Caco-2 (cell line): ENCODE data around the gene PXYLP1. TPM values are rescaled to one million over a fixed set of nuclear protein-coding genes. Genes with fewer than 3 reads are reported as not detected.
"Not testable (repeated sequence)": the region's sequence is repeated elsewhere in the genome, so short reads cannot be mapped to it uniquely, and the experiment has no call there.

Source experiments
- BruUV-seq: library from RNA; stranded (reverse); fragments of 400-500 nt; replicated peaks from 2 replicates; lab custom pipeline; 2021; lab: Mats Ljungman, UMichigan
- CTCF ChIA-PET: fragments of 300-600 bp; sonication (Branson Sonifier 250); formaldehyde crosslinking; loops from one replicate; lab custom pipeline; 2022; ENCODE audit warnings: antibody characterized with exemption; lab: Charles Lee
- POLR2A ChIA-PET: fragments of 300-600 bp; sonication (Branson Sonifier 250); formaldehyde crosslinking; loops from one replicate; lab custom pipeline; 2022; ENCODE audit warnings: antibody characterized with exemption; lab: Charles Lee
- DNase-seq, 2 experiments: peaks; one replicate each; pipeline versions ENCODE4 v3.0.0 to v3.0.0-alpha.2; 2020 to 2022
- H3K27me3 ChIP-seq: replicated peaks from 2 replicates; pipeline ENCODE4 v1.6.0; 2011; ENCODE audit warnings: low read length; ENCODE audit not compliant: control insufficient read depth, insufficient read depth
- H3K36me3 ChIP-seq: 2 replicates; pipeline ENCODE4 v1.5.1; 2011; ENCODE audit warnings: low read length; ENCODE audit not compliant: control insufficient read depth, insufficient read depth
- H3K4me1 ChIP-seq: fragments of 250-450 bp; sonication (Bioruptor Pico); 2 replicates; pipeline ENCODE4 v1.5.1; 2020; ENCODE audit warnings: mild to moderate bottlenecking
- H3K4me3 ChIP-seq: 2 replicates; pipeline ENCODE4 v1.5.1; 2011; ENCODE audit warnings: low read depth, mild to moderate bottlenecking, control low read depth, low read length
- H3K9me3 ChIP-seq: fragments of 250-450 bp; sonication (Bioruptor Pico); 2 replicates; pipeline ENCODE4 v1.5.1; 2020; ENCODE audit warnings: mild to moderate bottlenecking, moderate library complexity
- H3K27ac Mint-ChIP-seq: one replicate; pipeline ENCODE4 v1.8.0; 2022; ENCODE audit warnings: mixed read lengths; ENCODE audit not compliant: unreplicated experiment
- H3K27me3 Mint-ChIP-seq: one replicate; pipeline ENCODE4 v1.8.0; 2022; ENCODE audit warnings: mixed read lengths; ENCODE audit not compliant: insufficient read depth, unreplicated experiment
- H3K36me3 Mint-ChIP-seq: one replicate; pipeline ENCODE4 v1.8.0; 2022; ENCODE audit warnings: mild to moderate bottlenecking, mixed read lengths; ENCODE audit not compliant: insufficient read depth, unreplicated experiment
- H3K4me1 Mint-ChIP-seq: one replicate; pipeline ENCODE4 v1.8.0; 2022; ENCODE audit warnings: low read depth, mixed read lengths; ENCODE audit not compliant: unreplicated experiment
- H3K4me3 Mint-ChIP-seq: one replicate; pipeline ENCODE4 v1.8.0; 2022; ENCODE audit warnings: mild to moderate bottlenecking, moderate library complexity, mixed read lengths; ENCODE audit not compliant: unreplicated experiment
- H3K9me3 Mint-ChIP-seq: one replicate; pipeline ENCODE4 v1.8.0; 2022; ENCODE audit warnings: mixed read lengths; ENCODE audit not compliant: unreplicated experiment
- intact Hi-C: fragments of 100-400 bp; cut with micrococcal nuclease; formaldehyde crosslinking; loops from one replicate; pipeline ENCODE4 v1.10.0; 2022; ENCODE audit not compliant: unreplicated experiment
- total RNA-seq: library from RNA; stranded (reverse); gene quantifications from 2 replicates; pipeline ENCODE4 v1.2.3, GENCODE V29; 2022
- TF ChIP-seq, protein P1 (sequence below), 2 experiments: fragments of 200-600 bp in 1 of 2; IDR thresholded peaks; 1 replicate in 1 of 2; 2 replicates in 1 of 2; pipeline versions ENCODE4 v1.5.1 to v1.8.0; 2011 to 2022; ENCODE audit warnings: antibody characterized with exemption in 1 of 2, control low read depth in 1 of 2, inconsistent platforms in 1 of 2, low read depth in 1 of 2, low read length in 1 of 2, mild to moderate bottlenecking in 1 of 2, moderate library complexity in 1 of 2; ENCODE audit not compliant: insufficient read depth in 1 of 2, severe bottlenecking in 1 of 2, unreplicated experiment in 1 of 2

Gene PXYLP1
- total RNA-seq, 1 experiment from 2014 or later = 24.6 TPM

DNA sequence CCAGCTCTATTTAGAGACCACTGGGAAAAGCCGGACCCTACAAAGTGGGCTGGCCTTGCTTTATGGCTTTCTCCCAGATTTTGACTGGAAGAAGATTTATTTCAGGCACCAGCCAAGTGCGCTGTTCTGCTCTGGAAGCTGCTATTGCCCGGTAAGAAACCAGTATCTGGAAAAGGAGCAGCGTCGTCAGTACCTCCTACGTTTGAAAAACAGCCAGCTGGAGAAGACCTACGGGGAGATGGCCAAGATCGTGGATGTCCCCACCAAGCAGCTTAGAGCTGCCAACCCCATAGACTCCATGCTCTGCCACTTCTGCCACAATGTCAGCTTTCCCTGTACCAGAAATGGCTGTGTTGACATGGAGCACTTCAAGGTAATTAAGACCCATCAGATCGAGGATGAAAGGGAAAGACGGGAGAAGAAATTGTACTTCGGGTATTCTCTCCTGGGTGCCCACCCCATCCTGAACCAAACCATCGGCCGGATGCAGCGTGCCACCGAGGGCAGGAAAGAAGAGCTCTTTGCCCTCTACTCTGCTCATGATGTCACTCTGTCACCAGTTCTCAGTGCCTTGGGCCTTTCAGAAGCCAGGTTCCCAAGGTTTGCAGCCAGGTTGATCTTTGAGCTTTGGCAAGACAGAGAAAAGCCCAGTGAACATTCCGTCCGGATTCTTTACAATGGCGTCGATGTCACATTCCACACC lies 60.9 kb downstream of the PXYLP1 start:
- Histone ChIP-seq H3K4me1 (no peaks in the 10 kb centered on the region), H3K9me3 (no peaks in the 10 kb centered on the region), H3K36me3 (no peaks in the 10 kb centered on the region; the same call in none of the 2 replicates), H3K4me3 (no peak overlapping the region), H3K27me3 (no peaks in the 10 kb centered on the region)
- H3K27ac Mint-ChIP-seq = no peak overlapping the region
- TF ChIP-seq, protein P1, sequence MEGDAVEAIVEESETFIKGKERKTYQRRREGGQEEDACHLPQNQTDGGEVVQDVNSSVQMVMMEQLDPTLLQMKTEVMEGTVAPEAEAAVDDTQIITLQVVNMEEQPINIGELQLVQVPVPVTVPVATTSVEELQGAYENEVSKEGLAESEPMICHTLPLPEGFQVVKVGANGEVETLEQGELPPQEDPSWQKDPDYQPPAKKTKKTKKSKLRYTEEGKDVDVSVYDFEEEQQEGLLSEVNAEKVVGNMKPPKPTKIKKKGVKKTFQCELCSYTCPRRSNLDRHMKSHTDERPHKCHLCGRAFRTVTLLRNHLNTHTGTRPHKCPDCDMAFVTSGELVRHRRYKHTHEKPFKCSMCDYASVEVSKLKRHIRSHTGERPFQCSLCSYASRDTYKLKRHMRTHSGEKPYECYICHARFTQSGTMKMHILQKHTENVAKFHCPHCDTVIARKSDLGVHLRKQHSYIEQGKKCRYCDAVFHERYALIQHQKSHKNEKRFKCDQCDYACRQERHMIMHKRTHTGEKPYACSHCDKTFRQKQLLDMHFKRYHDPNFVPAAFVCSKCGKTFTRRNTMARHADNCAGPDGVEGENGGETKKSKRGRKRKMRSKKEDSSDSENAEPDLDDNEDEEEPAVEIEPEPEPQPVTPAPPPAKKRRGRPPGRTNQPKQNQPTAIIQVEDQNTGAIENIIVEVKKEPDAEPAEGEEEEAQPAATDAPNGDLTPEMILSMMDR (IDR thresholded peaks at IDR 0.05; ENCODE audit: insufficient read depth in 1 of 2, low read depth in 1 of 2, low read length in 1 of 2, severe bottlenecking in 1 of 2, unreplicated experiment in 1 of 2) = no peak
- no peaks in the 10 kb centered on the region for H3K36me3 Mint-ChIP-seq
- intact Hi-C loops = no loop called here
- POLR2A ChIA-PET = interaction anchor here (0.6 kb wide), 1 partner anchor 173 kb away, joined by 5 read pairs; no protein-coding TSS in a partner anchor
- no peak overlapping the region for H3K4me3 Mint-ChIP-seq
- peaks cover 12% of the 10 kb centered on the region for H3K4me1 Mint-ChIP-seq
- BruUV-seq = no TSS peak
- H3K9me3 Mint-ChIP-seq = no peaks in the 10 kb centered on the region
- H3K27me3 Mint-ChIP-seq = no peaks in the 10 kb centered on the region
- CTCF ChIA-PET = no interaction called here
- no peak for DNase-seq

DNA sequence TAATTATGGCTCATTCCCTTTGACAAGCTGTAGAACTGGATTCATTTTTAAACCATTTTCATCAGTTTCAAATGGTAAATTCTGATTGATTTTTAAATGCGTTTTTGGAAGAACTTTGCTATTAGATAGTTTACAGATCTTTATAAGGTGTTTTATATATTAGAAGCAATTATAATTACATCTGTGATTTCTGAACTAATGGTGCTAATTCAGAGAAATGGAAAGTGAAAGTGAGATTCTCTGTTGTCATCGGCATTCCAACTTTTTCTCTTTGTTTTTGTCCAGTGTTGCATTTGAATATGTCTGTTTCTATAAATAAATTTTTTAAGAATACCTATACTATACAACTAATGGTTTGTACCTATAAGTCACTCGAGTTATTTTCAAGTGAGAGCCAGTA lies 62.7 kb downstream of the PXYLP1 start:
- Mint-ChIP-seq H3K36me3 (no peaks in the 10 kb centered on the region), H3K9me3 (no peaks in the 10 kb centered on the region), H3K4me3 (no peak overlapping the region), H3K27ac (no peak overlapping the region), H3K27me3 (no peaks in the 10 kb centered on the region), H3K4me1 (peaks cover 7% of the 10 kb centered on the region)
- no peak for DNase-seq
- intact Hi-C loops = no loop called here
- no peaks in the 10 kb centered on the region for H3K4me1 ChIP-seq
- CTCF ChIA-PET = no interaction called here
- H3K36me3 ChIP-seq = no peaks in the 10 kb centered on the region; the same call in 1 of the 2 replicates
- TF ChIP-seq, protein P1 (IDR thresholded peaks at IDR 0.05; ENCODE audit: insufficient read depth in 1 of 2, low read depth in 1 of 2, low read length in 1 of 2, severe bottlenecking in 1 of 2, unreplicated experiment in 1 of 2) = no peak
- no peaks in the 10 kb centered on the region for H3K9me3 ChIP-seq
- no TSS peak for BruUV-seq
- POLR2A ChIA-PET = no interaction called here
- H3K4me3 ChIP-seq = no peak overlapping the region
- H3K27me3 ChIP-seq = no peaks in the 10 kb centered on the region

DNA sequence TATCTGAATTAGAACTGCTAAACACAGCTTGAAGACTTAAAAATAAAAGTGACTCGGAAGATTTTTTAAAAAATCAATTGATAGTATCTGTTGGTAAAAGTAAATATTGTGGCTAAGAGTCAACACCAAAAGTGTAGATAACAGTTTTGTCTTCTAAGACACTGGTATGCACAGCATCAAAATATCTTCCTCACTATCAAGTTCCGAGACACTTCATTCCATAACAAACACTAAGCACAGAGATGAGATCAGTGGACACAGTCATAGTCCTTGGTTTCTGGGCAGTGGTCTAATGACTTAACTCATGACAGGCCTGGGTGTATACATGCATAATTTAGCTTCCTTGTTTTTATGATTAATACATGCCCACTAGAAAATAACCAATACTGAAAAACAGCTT lies 63.2 kb downstream of the PXYLP1 start:
- no peaks in the 10 kb centered on the region for H3K27me3 ChIP-seq
- no peaks in the 10 kb centered on the region for H3K9me3 ChIP-seq
- intact Hi-C loops = no loop called here
- no TSS peak for BruUV-seq
- Mint-ChIP-seq H3K36me3 (no peaks in the 10 kb centered on the region), H3K4me3 (no peak overlapping the region), H3K27me3 (no peaks in the 10 kb centered on the region), H3K27ac (no peak overlapping the region), H3K4me1 (peaks cover 7% of the 10 kb centered on the region), H3K9me3 (no peaks in the 10 kb centered on the region)
- no peaks in the 10 kb centered on the region for H3K4me1 ChIP-seq
- no peak for DNase-seq
- CTCF ChIA-PET = no interaction called here
- H3K36me3 ChIP-seq = no peaks in the 10 kb centered on the region; the same call in 1 of the 2 replicates
- TF ChIP-seq, protein P1 (IDR thresholded peaks at IDR 0.05; ENCODE audit: insufficient read depth in 1 of 2, low read depth in 1 of 2, low read length in 1 of 2, severe bottlenecking in 1 of 2, unreplicated experiment in 1 of 2) = no peak
- H3K4me3 ChIP-seq = no peak overlapping the region
- POLR2A ChIA-PET = no interaction called here

DNA sequence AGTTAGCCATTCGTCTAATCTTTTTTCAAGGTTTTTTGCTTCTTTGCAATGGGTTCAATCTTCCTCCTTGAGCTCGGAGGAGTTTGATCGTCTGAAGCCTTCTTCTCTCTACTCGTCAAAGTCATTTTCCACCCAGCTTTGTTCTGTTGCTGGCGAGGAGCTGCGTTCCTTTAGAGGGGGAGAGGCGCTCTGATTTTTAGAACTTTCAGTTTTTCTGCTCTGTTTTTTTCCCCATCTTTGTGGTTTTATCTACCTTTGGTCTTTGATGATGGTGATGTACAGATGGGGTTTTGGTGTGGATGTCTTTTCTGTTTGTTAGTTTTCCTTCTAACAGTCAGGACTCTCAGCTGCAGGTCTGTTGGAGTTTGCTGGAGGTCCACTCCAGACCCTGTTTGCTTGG lies 68.8 kb downstream of the PXYLP1 start:
- POLR2A ChIA-PET, H3K27ac Mint-ChIP-seq, H3K36me3 Mint-ChIP-seq, H3K9me3 Mint-ChIP-seq, H3K36me3 ChIP-seq, H3K27me3 ChIP-seq, H3K4me1 ChIP-seq, BruUV-seq, H3K4me1 Mint-ChIP-seq, H3K9me3 ChIP-seq, H3K4me3 Mint-ChIP-seq, H3K4me3 ChIP-seq, DNase-seq, intact Hi-C loops, H3K27me3 Mint-ChIP-seq: not testable (repeated sequence)
- CTCF ChIA-PET = interaction anchor here (1.3 kb wide), 1 partner anchor 11 kb away, joined by 3 read pairs; no protein-coding TSS in a partner anchor
